ENCODE data around the gene TRDMT1.
A peak's percentile ranks its signal among the peaks of the same experiment; 100 is the strongest.

The TRDMT1 gene

DNA sequence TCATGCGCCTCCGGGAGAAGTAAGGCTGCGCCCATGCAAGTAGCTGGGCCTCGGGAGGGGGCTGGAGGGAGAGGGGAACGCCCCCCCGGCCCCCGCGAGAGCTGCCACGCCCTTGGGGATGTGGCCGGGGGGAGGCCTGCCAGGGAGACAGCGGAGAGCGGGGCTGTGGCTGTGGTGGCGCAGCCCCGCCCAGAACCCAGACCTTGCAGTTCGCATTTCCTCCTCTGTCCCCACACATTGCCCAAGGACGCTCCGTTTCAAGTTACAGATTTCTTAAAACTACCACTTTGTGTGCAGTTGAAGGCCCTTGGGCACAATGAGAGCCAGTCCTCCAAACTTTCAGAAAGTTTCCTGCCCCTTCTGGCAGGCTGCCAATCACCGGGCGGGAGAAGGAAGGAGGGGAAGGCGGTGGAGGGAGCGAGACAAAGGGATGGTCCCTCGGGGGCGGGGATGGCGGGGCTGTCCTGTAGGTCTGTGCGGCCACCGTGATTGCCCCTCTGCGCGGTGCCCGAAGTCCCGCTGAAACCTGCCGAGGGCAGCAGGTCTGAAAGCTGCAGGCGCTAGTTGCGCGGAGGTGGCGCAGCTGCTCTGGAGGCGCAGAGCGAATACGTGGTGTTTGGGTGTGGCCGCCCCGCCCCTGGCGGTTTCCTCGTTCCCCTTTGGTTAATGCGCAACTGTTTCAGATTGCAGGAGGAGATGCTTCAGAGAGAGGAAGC is 28.7 kb upstream of the TRDMT1 start:
- DNase-seq: peak; percentile 86

GRCh38 chr10:17229717-17229966 is 28.2 kb upstream of the TRDMT1 start:
- no peak for DNase-seq

- DNase-seq: peak; percentile 87
Measured at GRCh38 chr10:17229016-17229716, 27.7 kb upstream of the TRDMT1 start.

DNA sequence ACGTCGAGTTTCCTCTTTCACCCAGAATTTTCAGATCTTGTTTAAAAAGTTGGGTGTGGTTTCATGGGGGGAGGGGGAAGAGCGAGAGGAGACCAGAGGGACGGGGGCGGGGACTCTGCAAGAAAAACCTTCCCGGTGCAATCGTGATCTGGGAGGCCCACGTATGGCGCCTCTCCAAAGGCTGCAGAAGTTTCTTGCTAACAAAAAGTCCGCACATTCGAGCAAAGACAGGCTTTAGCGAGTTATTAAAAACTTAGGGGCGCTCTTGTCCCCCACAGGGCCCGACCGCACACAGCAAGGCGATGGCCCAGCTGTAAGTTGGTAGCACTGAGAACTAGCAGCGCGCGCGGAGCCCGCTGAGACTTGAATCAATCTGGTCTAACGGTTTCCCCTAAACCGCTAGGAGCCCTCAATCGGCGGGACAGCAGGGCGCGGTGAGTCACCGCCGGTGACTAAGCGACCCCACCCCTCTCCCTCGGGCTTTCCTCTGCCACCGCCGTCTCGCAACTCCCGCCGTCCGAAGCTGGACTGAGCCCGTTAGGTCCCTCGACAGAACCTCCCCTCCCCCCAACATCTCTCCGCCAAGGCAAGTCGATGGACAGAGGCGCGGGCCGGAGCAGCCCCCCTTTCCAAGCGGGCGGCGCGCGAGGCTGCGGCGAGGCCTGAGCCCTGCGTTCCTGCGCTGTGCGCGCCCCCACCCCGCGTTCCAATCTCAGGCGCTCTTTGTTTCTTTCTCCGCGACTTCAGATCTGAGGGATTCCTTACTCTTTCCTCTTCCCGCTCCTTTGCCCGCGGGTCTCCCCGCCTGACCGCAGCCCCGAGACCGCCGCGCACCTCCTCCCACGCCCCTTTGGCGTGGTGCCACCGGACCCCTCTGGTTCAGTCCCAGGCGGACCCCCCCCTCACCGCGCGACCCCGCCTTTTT is 26.9 kb upstream of the TRDMT1 start, which contains the start of gene VIM:
Gene VIM (plus strand): TSS at position 151 of the 925 bp plus-strand sequence. CDS start 1,182 bp downstream, outside the sequence.
- DNase-seq: peak; percentile 90

DNA sequence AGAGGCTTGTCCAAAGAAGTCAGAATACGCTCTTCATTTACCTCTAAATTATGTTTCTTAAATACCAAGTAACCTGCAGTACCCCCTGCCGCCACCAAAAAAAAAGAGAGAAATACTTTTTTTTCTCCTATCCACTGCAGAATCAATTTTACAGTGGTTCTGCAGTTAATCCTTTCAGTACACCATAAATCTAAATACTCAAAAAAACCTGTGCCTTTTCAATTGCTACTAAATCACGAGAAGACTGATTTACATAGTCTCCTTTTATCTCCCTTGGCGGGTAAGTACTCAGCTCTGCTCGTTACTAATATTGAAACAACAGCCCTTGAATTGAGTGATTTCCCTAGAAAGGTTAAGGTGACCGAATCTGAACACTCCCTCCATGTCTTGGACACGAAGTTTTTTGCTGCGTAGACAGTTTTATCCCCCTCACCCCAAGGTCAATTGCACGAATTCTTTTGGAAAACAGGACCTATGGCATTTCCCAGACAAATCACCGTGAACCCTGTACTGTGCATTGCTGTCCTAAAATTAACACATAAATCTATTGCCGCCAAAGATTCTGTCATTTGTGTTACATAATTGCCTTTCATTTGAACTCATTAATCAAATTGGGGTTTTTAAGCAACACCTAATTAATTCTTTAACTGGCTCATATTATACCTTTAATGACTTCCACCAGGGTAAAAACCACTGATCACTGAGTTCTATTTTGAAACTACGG is 26.1 kb upstream of the TRDMT1 start:
- DNase-seq: no peak

- no peak for DNase-seq
Measured at GRCh38 chr10:17226891-17227303, 25.4 kb upstream of the TRDMT1 start.

- DNase-seq: no peak
Measured at GRCh38 chr10:17225808-17226207, 24.3 kb upstream of the TRDMT1 start.

DNA sequence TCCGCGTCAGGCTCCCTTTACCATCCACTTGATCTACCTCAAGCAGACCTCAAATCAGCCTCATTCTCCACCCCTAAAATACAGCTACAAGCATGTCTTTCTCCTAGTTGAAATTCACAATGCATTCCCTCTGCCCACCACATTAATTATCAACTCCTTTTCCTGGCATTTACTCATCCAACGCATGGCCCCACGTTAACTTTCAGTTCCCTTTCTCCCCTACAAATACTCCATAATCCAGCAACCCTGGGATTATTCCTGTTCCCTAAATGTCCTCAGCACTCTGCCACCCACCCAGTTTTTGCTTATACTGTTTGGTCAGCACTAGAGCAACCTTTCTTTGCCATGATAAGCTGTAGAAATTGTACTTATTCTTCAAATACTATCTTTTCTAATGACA is 20.9 kb upstream of the TRDMT1 start:
- DNase-seq: no peak

GRCh38 chr10:17220652-17221100 is 19.2 kb upstream of the TRDMT1 start:
- no peak for DNase-seq

- DNase-seq: no peak
Measured at GRCh38 chr10:17219024-17219423, 17.6 kb upstream of the TRDMT1 start.

DNA sequence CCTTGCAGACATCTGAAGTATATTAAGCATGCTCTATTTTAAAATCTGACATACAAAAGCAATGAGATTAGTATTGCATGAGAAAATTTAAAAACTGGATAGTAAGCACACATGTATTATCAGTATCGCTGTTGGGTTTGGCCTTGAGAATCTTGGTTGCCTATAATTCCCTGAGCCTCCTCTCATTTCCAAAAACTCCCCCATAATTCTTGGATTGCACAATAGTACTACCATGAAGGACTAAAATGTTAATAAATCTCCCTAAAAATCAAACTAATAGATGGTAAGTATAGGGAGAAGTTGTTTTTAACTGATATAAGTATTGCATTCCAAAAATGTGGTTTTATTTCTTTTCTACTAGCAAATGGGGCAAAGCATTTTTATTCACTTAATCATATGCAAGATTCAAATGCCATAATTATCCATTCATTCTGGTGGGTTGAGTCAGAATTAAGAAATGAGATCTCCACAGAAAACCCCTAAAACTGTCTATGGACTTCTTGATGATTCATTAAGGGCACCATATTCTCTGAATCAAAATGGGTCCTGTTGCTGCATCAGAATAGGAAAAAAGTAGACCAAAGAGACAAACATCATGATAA is 16.3 kb upstream of the TRDMT1 start:
- no peak for DNase-seq

DNA sequence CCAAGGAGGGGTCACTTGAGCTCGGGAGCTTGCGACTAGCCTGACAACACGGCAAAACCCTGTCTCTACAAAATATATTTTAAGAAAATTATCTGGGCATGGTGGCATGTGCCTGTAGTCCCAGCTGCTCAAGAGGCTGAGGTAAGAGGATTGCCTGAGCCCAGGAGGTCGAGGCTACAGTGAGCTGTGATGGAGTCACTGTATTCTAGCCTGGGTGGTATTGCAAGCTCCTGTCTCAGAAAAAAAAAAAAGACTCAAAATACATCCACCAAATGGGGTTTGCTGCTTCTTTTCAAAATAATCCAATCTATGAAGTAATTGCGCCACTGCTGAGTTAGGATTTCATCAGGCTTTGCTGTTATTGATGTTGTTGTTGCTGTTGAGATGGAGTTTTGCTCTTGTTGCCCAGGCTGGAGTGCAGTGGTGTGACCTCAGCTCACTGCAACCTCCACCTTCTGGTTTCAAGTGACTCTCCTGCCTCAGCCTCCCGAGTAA is 15.5 kb upstream of the TRDMT1 start:
- no peak for DNase-seq

DNA sequence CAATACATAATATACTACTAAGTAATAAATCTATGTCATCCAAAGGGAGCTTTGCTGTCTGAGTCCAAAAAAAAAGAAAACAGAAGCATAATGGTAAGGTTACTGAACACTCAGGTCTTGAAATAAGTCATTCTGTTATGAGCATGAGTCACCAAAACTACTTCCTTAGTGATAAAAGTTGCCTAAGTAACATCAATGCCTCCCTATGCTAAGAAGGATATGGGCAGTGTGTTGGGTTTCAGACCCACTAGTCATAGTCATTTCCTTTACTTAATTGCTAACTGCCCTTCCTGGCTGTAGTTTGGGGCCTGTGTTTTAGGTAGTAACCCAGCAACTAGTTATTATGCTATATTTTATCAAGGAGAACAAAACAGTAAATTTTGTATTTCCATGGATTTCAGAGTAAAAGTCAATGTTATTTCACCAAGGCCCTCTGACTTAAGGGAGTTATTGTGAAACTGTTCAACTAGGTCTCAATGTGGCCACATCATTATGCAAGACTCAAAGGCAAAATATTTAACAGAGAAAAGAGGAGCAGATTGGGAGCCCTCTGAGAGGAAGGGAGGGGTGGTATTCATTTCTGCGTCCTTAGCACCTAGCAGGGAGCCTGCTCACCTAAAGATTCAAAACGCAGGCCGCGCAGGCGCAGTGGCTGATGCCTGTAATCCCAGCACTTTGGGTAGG is 14.9 kb upstream of the TRDMT1 start:
- DNase-seq: no peak

- no peak for DNase-seq
Measured at GRCh38 chr10:17215782-17216122, 14.3 kb upstream of the TRDMT1 start.

DNA sequence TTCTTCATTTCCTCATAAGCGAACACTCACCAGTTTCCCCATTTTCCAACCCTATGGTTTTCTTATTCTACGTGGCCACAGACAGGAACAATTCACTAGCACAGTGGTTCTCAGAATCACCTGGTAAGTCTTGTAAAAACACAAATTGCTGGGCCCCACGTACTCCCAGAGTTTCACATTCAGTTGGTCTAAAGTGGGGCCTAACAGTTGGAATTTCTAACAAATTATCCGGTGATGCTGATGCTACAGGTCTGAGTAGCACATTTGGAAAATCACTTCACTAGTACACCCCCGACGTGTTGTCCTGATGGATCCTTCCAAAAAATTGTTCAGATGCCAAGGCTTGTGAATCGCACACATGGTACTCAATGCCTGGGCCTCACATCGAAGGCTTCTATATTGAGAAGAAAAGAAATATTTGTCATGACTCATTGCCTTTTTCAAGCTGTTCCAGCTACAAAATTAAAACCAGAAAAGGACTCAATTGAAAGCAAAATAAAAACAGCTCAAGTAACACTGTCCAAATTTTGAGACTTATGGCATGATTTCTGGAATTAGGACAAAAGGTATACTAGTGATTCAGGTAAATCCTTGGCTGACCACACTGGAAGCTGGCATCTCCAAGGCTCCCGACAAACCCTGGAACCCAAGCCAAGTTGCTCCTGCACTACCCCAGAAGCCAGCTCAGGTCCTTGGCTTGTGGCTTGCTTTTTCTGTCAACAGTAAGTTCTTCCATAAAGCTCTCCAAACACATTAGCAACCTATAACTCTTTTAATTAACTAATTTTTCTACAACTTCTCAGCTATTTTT is 13.7 kb upstream of the TRDMT1 start:
- DNase-seq: no peak

DNA sequence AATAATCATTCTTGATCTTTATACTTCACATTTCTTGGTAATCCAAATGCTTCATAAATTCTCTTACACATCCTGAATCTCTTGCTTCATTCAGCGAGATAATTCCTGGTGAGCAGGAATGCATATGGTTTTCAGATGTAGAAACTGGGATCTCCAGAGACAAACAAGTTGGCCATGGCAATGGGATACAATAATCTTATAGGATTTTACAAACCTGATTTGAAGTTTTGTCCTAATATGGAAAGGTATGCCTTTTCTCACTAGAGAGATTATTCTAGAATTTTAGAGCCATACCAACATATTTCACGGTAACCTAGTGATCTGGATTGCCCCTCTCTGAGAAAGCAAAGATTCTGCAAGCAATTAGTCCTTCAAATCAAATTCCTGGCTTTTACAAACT is 13.1 kb upstream of the TRDMT1 start:
- no peak for DNase-seq

DNA sequence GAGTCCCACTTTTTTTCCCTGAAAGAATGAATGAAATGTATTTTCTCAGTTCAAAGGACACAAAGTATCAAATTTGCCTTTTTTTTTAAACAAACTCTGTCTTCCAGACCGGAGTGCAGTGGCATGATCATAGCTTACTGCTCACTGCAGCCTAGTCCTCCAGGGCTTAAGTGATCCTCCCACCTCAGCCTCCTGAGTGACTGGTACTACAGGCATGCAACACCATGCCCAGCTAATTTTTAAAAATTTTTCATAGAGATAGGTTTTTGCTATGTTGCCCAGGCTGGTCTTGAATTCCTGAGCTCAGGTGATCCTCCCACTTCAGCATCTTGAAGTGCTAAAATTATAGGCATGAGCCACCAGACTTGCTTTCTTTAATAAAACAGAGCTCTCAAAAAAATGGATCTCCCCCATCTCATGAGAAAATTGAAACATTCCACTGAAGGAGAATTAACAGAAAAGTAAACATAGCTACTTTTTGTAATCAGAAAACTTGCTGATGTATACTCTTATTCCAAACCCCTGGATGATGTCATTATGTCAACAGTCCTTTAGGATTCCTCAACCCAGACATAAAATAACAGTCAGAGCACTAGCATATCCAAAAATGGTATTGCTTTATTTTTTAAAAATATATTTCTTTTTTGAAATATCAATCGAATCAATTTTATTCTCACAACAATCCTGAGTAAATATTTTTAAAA is 12.3 kb upstream of the TRDMT1 start:
- DNase-seq: no peak

GRCh38 chr10:17212802-17213221 is 11.3 kb upstream of the TRDMT1 start:
- DNase-seq: no peak

DNA sequence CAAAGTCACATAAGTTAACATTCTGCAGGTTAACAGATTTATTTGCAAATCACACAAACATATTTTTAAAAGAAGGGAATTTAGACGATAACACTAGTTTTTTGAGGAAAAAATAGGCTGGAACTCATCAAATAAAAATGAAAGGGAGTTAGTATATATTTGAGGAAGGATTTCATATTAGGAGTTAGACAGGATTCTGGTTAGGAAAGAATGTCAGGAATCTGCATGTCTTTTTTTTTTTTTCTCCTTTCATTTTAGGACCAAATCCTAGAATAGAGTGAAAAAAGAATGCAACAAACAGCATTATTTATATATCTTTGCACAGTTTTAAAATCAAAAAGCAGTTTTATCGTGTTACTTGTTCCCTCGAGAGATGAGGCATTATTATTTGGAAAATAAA is 8.9 kb upstream of the TRDMT1 start:
- DNase-seq: no peak

DNA sequence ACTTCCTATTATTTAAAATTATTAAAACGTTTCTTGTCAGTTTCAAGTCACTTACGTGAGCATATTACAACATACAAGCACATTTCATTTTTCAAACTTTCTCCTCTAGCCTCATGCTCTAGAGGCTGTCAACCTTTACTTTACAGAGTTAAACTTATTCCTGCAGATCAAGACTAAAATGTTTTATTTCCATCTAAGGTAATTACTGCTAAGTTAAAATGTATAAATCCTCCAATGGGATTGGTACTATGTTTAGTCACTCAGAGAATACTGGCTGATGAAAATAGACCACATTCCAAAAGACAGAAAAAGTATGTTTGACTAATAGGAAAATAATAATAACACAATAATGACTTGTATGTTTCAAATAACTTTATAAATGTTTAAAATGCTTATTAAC is 8.4 kb upstream of the TRDMT1 start:
- no peak for DNase-seq

Data from activated CD8-positive, alpha-beta memory T cell treated with anti-CD3 and anti-CD28 coated beads, Interleukin-2, amount 50 U/mL, for 4 hours (primary cell).